NCI-H146 treated with DMSO at 0.1 percent for 48 hours (cell line): ENCODE data around the gene IFT122.
"Not testable (repeated sequence)": the region's sequence is repeated elsewhere in the genome, so short reads cannot be mapped to it uniquely, and the experiment has no call there.

Source experiments
- DNase-seq: peaks from one replicate; lab custom pipeline; 2025; ENCODE audit not compliant: unreplicated experiment; lab: John Stamatoyannopoulos, UW

IFT122 gene

GRCh38 chr3:129532261-129532660 is 92.2 kb downstream of the IFT122 start:
- no peak for DNase-seq

DNA sequence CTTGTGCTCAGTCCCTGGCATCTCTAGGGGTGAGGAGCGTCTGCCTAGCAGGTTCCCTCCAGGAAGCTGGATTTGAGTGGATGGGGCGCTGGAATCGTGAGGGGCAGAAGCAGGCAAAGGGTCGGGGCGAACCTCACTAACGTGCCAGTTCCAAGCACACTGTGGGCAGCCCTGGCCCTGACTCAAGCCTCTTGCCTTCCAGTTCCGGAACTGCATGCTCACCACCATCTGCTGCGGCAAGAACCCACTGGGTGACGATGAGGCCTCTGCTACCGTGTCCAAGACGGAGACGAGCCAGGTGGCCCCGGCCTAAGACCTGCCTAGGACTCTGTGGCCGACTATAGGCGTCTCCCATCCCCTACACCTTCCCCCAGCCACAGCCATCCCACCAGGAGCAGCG is 93.4 kb downstream of the IFT122 start:
- no peak for DNase-seq

- no peak for DNase-seq
These were observed 94.5 kb downstream of the IFT122 start for GRCh38 chr3:129534428-129535027.

- DNase-seq: no peak
These were observed 95.1 kb downstream of the IFT122 start for GRCh38 chr3:129535075-129535474.

GRCh38 chr3:129536374-129536667 is 96.3 kb downstream of the IFT122 start:
- DNase-seq: no peak

DNA sequence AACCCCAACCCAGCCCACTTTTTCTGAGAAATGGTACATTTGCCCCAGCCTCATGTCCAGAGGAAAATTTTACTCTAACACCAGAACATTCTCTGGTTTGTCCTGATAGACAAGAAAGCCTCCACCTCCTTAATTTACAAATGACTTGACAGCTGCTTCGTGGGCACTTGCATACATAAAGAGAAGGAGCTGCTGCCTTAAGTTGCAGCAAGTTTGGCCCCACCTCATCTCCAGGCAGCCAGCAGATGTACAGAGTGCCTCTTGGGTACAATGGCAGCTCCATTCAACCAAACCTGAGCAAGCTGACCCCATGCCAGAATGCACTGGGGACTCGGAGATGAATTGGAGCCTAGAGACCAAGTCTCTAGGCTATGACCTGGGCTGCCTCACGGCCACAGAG is 96.8 kb downstream of the IFT122 start:
- no peak for DNase-seq

DNA sequence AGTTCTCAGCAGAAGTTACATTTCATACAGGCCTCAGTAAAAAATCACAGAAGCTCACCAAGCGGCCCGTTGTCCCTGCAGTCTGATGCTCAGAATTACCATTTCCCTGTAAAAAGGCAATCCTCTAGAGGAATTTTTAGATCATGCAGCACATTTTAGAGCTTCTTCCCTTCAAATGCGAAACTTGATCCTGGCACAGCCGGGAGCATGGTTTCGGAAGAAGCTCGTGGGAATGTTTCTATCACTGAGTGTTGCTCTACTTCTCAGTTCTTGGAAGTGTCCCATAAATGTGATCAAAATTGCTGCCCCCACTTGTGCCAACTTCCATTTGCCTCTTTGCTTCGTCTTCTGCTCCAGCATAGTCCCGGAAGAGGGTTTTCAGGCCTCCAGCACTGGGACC is 99.2 kb downstream of the IFT122 start:
- DNase-seq: no peak

DNA sequence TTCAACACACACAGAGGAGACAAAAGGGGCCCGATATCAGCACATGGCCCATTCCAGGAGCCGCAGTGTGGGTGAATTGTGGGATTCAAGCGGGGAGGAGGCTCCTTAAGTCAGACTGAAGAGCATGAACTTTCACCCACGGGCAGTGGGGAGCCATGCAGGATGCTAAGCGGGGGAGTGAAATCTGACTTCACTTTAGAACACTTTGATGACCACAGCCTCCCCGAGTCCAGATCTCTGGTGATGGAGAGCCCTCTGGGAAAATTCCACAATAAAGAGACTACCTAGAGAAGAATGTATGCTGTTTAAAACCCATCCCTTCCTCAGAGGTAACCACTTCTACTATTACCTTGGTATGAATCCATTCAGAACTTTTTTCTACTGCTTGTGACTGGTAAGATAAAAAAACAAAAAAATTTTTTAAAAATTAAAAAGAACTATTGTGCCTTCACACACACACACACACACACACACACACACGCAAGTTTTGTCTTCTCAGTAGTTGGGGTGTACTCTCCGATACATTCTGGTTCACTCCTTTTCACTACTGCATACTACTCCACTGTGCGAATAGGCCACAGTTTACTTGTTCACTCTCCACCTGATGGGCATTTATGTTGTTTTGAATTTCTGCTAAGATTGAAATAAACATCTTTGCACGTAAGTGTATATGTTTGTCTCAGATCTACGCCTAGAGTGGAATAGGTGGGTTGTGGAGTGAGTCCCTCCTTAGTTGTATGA is 100.9 kb downstream of the IFT122 start:
- no peak for DNase-seq

DNA sequence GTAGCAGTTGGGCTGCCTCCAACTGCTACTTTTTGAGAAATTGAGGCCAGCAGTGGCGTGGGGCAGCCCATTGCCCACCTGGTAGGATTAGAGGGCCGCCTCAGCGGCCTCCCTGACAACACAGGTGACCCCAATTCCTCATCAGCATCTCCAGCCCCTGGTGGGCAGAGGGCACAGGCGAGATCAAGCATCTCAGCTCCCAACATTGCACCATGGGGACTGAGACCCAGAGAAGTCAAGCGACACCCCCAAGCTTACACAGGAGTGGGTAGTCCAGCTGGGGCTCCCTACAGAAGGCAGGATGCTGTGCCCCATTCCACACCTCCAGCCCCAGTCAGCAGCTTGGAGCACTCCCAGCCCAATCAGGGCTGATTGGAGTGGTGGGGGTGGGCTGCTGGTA is 102.7 kb downstream of the IFT122 start:
- no peak for DNase-seq

- no peak for DNase-seq
These were observed 103.2 kb downstream of the IFT122 start, which contains the start of gene H1-8 for GRCh38 chr3:129543156-129543790. Gene H1-8 (plus strand): TSS chr3:129543175. CDS start chr3:129543219, 44 bp downstream.

DNA sequence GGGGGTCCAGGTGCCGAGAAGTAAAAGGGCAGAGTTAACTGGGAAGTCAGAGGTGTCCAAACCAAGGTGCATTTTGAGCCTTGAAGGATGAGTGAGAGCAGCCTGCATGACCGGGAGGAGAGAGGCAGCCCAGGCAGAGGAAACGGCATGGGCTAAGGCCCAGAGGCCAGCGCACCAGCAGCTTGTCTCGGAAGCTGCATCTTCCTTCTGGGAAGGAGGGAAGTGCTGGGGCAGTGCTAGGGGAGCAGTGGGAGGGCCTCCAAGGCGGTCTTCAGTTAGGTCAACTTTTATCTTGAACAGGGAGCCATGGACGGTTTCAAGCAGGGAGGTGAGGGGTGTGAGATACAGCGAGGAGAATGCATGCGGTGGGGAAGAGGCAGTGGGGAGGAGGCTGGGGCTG is 104.0 kb downstream of the IFT122 start:
- DNase-seq: no peak

DNA sequence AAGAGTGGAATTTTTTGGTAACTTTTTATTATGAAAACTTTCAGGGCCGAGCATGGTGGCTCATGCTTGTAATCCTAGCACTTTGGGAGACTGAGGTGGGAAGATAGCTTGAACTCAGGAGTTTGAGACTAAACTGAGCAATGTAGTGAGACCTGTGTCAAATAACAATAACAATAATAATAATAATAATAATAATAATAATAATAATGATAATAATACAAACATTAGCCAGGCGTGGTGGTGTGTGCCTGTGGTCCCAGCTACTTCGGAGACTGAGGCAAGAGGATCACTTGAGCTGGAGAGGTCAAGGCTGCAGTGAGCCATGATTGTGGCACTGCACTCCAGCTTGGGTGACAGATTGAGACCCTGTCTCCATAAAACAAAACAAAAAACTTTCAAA is 105.9 kb downstream of the IFT122 start:
- not testable (repeated sequence) for DNase-seq

GRCh38 chr3:129547241-129547640 is 107.2 kb downstream of the IFT122 start:
- no peak for DNase-seq

- no peak for DNase-seq
These were observed 108.3 kb downstream of the IFT122 start for GRCh38 chr3:129548104-129548965.

DNA sequence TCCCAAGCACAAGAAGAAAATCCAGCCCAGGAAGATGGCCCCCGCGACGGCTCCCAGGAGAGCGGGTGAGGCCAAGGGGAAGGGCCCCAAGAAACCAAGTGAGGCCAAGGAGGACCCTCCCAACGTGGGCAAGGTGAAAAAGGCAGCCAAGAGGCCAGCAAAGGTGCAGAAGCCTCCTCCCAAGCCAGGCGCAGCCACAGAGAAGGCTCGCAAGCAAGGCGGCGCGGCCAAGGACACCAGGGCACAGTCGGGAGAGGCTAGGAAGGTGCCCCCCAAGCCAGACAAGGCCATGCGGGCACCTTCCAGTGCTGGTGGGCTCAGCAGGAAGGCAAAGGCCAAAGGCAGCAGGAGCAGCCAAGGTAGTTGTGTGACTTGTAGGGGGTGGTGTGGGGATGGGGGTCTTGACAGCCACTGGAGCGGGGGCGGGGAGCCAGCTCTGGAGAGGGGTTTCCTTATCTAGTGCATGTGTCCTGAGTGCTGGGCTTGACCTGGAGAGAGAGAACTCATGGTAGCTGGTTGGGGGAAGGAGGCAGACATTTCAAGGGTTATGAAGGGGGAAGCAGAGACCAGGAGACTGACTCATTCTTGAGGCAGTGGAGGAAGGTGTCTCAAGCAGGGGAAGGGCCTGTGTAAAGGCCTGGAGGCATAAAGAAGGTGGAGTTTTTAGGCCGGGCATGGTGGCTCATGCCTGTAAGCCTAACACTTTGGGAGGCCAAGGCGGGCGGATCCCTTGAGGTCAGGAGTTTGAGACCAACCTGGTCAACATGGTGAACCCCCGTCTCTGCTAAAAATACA is 109.2 kb downstream of the IFT122 start:
- no peak for DNase-seq

GRCh38 chr3:129549805-129550204 is 109.8 kb downstream of the IFT122 start:
- DNase-seq: no peak

- no peak for DNase-seq
These were observed 112.4 kb downstream of the IFT122 start for GRCh38 chr3:129552287-129553050.

- DNase-seq: peak; percentile 38
These were observed 113.1 kb downstream of the IFT122 start for GRCh38 chr3:129553171-129553570.

DNA sequence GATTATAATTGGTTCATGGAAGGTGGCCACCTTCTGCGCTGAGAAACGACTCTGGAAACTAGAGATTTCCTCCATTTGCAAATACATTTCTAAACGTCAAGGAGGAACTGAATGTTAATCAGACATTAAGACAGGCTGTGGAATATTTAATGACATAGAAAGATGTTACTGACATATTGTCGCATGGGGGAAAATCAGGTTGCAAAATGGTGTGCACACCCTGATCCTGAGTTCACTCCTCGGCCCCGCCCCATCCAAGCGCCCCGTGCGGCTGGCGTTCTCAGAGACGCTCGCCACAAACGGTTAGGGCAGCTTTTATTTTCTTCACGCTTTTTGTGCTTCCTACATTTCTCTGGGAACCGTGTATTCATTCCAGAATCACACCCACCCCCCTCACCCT is 113.7 kb downstream of the IFT122 start:
- no peak for DNase-seq
